SK-N-SH (cell line): ENCODE measurements around the gene CACNA2D1. TPM values are rescaled to one million over a fixed set of nuclear protein-coding genes. Genes with fewer than 3 reads are reported as not detected.
A peak's percentile ranks its signal among the peaks of the same experiment; 100 is the strongest.

Experiments
- CTCF ChIA-PET: fragments of 300-600, 350-600 bp; formaldehyde crosslinking; extraction: SDS; loops from one replicate; lab custom pipeline; 2021; lab: Yijun Ruan, JAX
- POLR2A ChIA-PET: fragments of 350-600 bp; sonication (Branson Sonifier 250); formaldehyde crosslinking; extraction: SDS; loops from one replicate; lab custom pipeline; 2020; ENCODE audit warnings: antibody characterized with exemption, inconsistent platforms; lab: Yijun Ruan, JAX
- DNase-seq: peaks from one replicate; pipeline ENCODE4 v3.0.0; 2012
- H2AFZ ChIP-seq: fragments of 200-600 bp; sonication (generic); 2 replicates; pipeline ENCODE4 v1.8.1; 2016; ENCODE audit warnings: antibody characterized with exemption, mild to moderate bottlenecking, low read depth
- H3F3A ChIP-seq: fragments of 200-600 bp; sonication (generic); replicated peaks from 2 replicates; pipeline ENCODE3; 2016; ENCODE audit warnings: antibody characterized with exemption, mild to moderate bottlenecking; ENCODE audit not compliant: insufficient read depth
- H3K27ac ChIP-seq, 2 experiments: fragments of 200-500 bp in 1 of 2; fragments of 200-600 bp in 1 of 2; sonication (Bioruptor generic) in 1 of 2; sonication (generic), shearing (Covaris generic) in 1 of 2; 2 replicates each; pipeline versions ENCODE4 v1.5.1 to v1.6.1; 2014 to 2016; ENCODE audit warnings: low read depth in 2 of 2, inconsistent platforms in 1 of 2, low read length in 1 of 2, mild to moderate bottlenecking in 1 of 2, mixed read lengths in 1 of 2
- H3K27me3 ChIP-seq: fragments of 200-600 bp; sonication (generic), shearing (Covaris generic); 2 replicates; pipeline ENCODE4 v1.6.1; 2016; ENCODE audit warnings: mixed run types; ENCODE audit not compliant: insufficient read depth
- H3K36me3 ChIP-seq, 2 experiments: fragments of 200-500 bp in 1 of 2; fragments of 200-600 bp in 1 of 2; sonication (Bioruptor generic) in 1 of 2; sonication (generic) in 1 of 2; replicated peaks in 1 of 2; 2 replicates each; pipeline versions ENCODE3 to v1.5.1; 2014 to 2016; ENCODE audit warnings: low read length in 1 of 2, mild to moderate bottlenecking in 1 of 2; ENCODE audit not compliant: insufficient read depth in 2 of 2, control insufficient read depth in 1 of 2
- H3K4me1 ChIP-seq, 2 experiments: fragments of 200-500 bp in 1 of 2; fragments of 200-600 bp in 1 of 2; sonication (Bioruptor generic) in 1 of 2; sonication (generic), shearing (Covaris generic) in 1 of 2; 2 replicates each; pipeline versions ENCODE4 v1.5.1 to v1.6.1; 2014 to 2016; ENCODE audit warnings: low read depth in 1 of 2, low read length in 1 of 2, mixed run types in 1 of 2; ENCODE audit not compliant: insufficient read depth in 2 of 2, control insufficient read depth in 1 of 2
- H3K4me2 ChIP-seq: fragments of 200-600 bp; sonication (generic), shearing (Covaris generic); 2 replicates; pipeline ENCODE4 v1.6.1; 2017; ENCODE audit warnings: mixed run types
- H3K4me3 ChIP-seq, 2 experiments: fragments of 200-500 bp in 1 of 2; fragments of 200-600 bp in 1 of 2; sonication (Bioruptor generic) in 1 of 2; sonication (generic), shearing (Covaris generic) in 1 of 2; 2 replicates each; pipeline versions ENCODE4 v1.5.1 to v1.8.1; 2014 to 2016; ENCODE audit warnings: low read depth in 2 of 2, inconsistent platforms in 1 of 2, low read length in 1 of 2, mild to moderate bottlenecking in 1 of 2, mixed read lengths in 1 of 2, moderate library complexity in 1 of 2
- H3K79me2 ChIP-seq: fragments of 200-600 bp; sonication (generic); 2 replicates; pipeline ENCODE4 v1.8.1; 2017; ENCODE audit warnings: mild to moderate bottlenecking; ENCODE audit not compliant: insufficient read depth
- H3K9ac ChIP-seq: fragments of 200-600 bp; sonication (generic); 2 replicates; pipeline ENCODE4 v1.6.1; 2017; ENCODE audit warnings: mixed run types
- H3K9me2 ChIP-seq: fragments of 200-600 bp; sonication (generic); 2 replicates; pipeline ENCODE4 v1.6.1; 2017; ENCODE audit warnings: mixed run types
- H3K9me3 ChIP-seq: fragments of 200-600 bp; sonication (generic); 2 replicates; pipeline ENCODE4 v1.6.1; 2017; ENCODE audit warnings: mixed run types, mild to moderate bottlenecking, moderate library complexity
- H4K20me1 ChIP-seq: fragments of 200-600 bp; sonication (generic); 2 replicates; pipeline ENCODE4 v1.6.1; 2017; ENCODE audit warnings: mild to moderate bottlenecking, mixed run types; ENCODE audit not compliant: insufficient read depth
- CTCF ChIP-seq: fragments of 200-600 bp; sonication (generic); IDR thresholded peaks from 2 replicates; pipeline ENCODE4 v1.6.1; 2017; ENCODE audit warnings: antibody characterized with exemption, mild to moderate bottlenecking, moderate library complexity
- ELF1 ChIP-seq: IDR thresholded peaks from 2 replicates; pipeline ENCODE4 v1.4.0; 2012
- EP300 ChIP-seq, 2 experiments: IDR thresholded peaks; 2 replicates each; pipeline versions ENCODE4 v1.4.0 to v1.6.1; 2012; ENCODE audit warnings: borderline replicate concordance in 1 of 2, low read depth in 1 of 2, low read length in 1 of 2
- FOXJ3 ChIP-seq: sonication (generic); formaldehyde crosslinking; IDR thresholded peaks from 2 replicates; pipeline ENCODE4 v1.5.1; 2020; ENCODE audit warnings: mild to moderate bottlenecking, missing genetic modification reagents
- FOXM1 ChIP-seq: IDR thresholded peaks from 2 replicates; pipeline ENCODE4 v1.4.0; 2012; ENCODE audit warnings: low read depth, mild to moderate bottlenecking
- JUND ChIP-seq: IDR thresholded peaks from 2 replicates; pipeline ENCODE4 v1.4.0; 2012
- MEF2A ChIP-seq: IDR thresholded peaks from 2 replicates; pipeline ENCODE4 v1.4.0; 2012; ENCODE audit warnings: low read depth, borderline replicate concordance
- MXI1 ChIP-seq: IDR thresholded peaks from 2 replicates; pipeline ENCODE4 v1.6.1; 2012; ENCODE audit warnings: mild to moderate bottlenecking, low read depth, low read length, improper control_type of control experiment
- NFIC ChIP-seq: IDR thresholded peaks from 2 replicates; pipeline ENCODE4 v1.4.0; 2012; ENCODE audit warnings: borderline replicate concordance
- NRF1 ChIP-seq: IDR thresholded peaks from 2 replicates; pipeline ENCODE4 v1.6.1; 2012; ENCODE audit warnings: low read depth, mild to moderate bottlenecking, low read length
- PBX3 ChIP-seq: IDR thresholded peaks from 2 replicates; pipeline ENCODE4; 2012
- POLR2AphosphoS5 ChIP-seq: IDR thresholded peaks from 2 replicates; pipeline ENCODE4 v1.6.1; 2012; ENCODE audit warnings: low read depth, low read length
- REST ChIP-seq: IDR thresholded peaks from 2 replicates; pipeline ENCODE4 v1.6.1; 2012; ENCODE audit warnings: mild to moderate bottlenecking, low read depth, low read length, moderate library complexity
- RXRA ChIP-seq: IDR thresholded peaks from 2 replicates; pipeline ENCODE4 v1.4.0; 2012; ENCODE audit warnings: low read depth, mild to moderate bottlenecking, borderline replicate concordance
- SIN3A ChIP-seq: IDR thresholded peaks from 2 replicates; pipeline ENCODE4 v1.6.1; 2012; ENCODE audit warnings: low read depth, mild to moderate bottlenecking, low read length, moderate library complexity, borderline replicate concordance
- TCF12 ChIP-seq: IDR thresholded peaks from 2 replicates; pipeline ENCODE4 v1.4.0; 2012
- USF2 ChIP-seq: fragments of 150-350 bp; IDR thresholded peaks from 2 replicates; pipeline ENCODE4 v1.6.1; 2017; ENCODE audit warnings: antibody characterized with exemption, low read length, low read depth, borderline replicate concordance
- ZBTB33 ChIP-seq: IDR thresholded peaks from 2 replicates; pipeline ENCODE4 v1.4.0; 2012; ENCODE audit warnings: low read depth, borderline replicate concordance
- WGBS: methylation state at CpG from one replicate; pipeline ENCODE4 v1.1.6; 2017; ENCODE audit warnings: low lambda C conversion rate; 5-methylcytosine and 5-hydroxymethylcytosine counted together
- polyA plus RNA-seq, 3 experiments: library from polyadenylated mRNA; depleted of rRNA; stranded (reverse); fragments of >200 nt; gene quantifications; 2 replicates each; pipeline ENCODE4 v1.2.3, GENCODE V29; 2012

Gene CACNA2D1
- polyA plus RNA-seq, 1 of the 3 experiments (the other 2 are of a cell fraction): 3.4 TPM

- TF ChIP-seq REST (no peak), NRF1 (no peak), RXRA (no peak), NFIC (no peak; the same call in 1 of the 2 replicates), CTCF (no peak), ELF1 (no peak), POLR2AphosphoS5 (no peak), SIN3A (no peak), TCF12 (peak; percentile 91)
These were observed 15.2 kb downstream of the CACNA2D1 start (continued) for GRCh38 chr7:82428186-82428961.

- CTCF ChIA-PET: interaction anchor here (1.1 to 2.3 kb wide), 4 partner anchors 16 to 924 kb away, joined by 3 to 6 read pairs (median 4); no protein-coding TSS in a partner anchor
- no peak overlapping the region for H2AFZ ChIP-seq
- peaks cover 3 to 23% of the 10 kb centered on the region in 2 experiments; a peak in 2 of 4 replicates for H3K4me1 ChIP-seq
- no peaks in the 10 kb centered on the region for H3K9me3 ChIP-seq
- no peak overlapping the region; a peak in 1 of 4 replicates for H3K27ac ChIP-seq
- H3K4me2 ChIP-seq: no peak overlapping the region
- no peak overlapping the region for H3K9ac ChIP-seq
- H3K36me3 ChIP-seq: no peaks in the 10 kb centered on the region
- POLR2A ChIA-PET: no interaction called here
- H3F3A ChIP-seq: peaks cover 11% of the 10 kb centered on the region
- H4K20me1 ChIP-seq: no peaks in the 10 kb centered on the region
- no peaks in the 10 kb centered on the region for H3K27me3 ChIP-seq
- H3K4me3 ChIP-seq: no peak overlapping the region
- DNase-seq: no peak
- WGBS: 97% methylated on average over 5 of the region's 5 CpGs
- no peaks in the 10 kb centered on the region for H3K9me2 ChIP-seq
- H3K79me2 ChIP-seq: no peaks in the 10 kb centered on the region
- TF ChIP-seq FOXJ3 (CRISPR knock-in tag) (no peak), EP300 (IDR thresholded peaks at IDR 0.05; ENCODE audit: borderline replicate concordance in 1 of 2, low read depth in 1 of 2, low read length in 1 of 2) (no peak), PBX3 (no peak), SIN3A (no peak), RXRA (no peak), USF2 (no peak), CTCF (no peak), FOXM1 (no peak), ZBTB33 (no peak), MEF2A (no peak), JUND (no peak), MXI1 (no peak)
These were observed 20.1 kb downstream of the CACNA2D1 start for GRCh38 chr7:82423446-82423845.
